HG02884 (cell line): Measurements from ENCODE around the gene GNG11.
A peak's percentile ranks its signal among the peaks of the same experiment; 100 is the strongest.
"Not testable (repeated sequence)": the region's sequence is repeated elsewhere in the genome, so short reads cannot be mapped to it uniquely, and the experiment has no call there.

Experiments used
- ATAC-seq: cut with Tn5 transposase; IDR thresholded peaks from one replicate; pipeline ENCODE4 v1.9.1; 2021; ENCODE audit warnings: mild to moderate bottlenecking, moderate library complexity; ENCODE audit not compliant: unreplicated experiment

The GNG11 gene

DNA sequence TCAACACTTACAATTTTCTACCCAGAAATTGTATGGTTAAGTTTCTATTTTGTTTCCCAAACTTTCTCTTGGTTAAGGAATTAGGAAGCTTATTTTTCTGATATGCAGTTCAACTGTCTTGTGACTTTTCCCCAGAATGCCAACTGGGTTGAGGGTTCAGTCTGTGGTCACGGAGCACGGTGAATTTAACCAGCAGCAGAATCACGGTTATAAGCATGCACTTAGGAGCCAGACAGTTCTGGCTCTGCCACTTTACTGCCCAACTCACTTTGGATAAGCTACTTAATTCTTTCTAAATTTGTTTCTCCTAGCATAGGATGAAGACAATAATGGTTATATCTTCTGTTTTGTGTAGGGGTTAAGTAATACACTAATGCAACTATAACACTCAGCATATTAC is 10.3 kb upstream of the GNG11 start:
- not testable (repeated sequence) for ATAC-seq

GRCh38 chr7:93911661-93912060 is 9.9 kb upstream of the GNG11 start:
- ATAC-seq, result peak; percentile 47

DNA sequence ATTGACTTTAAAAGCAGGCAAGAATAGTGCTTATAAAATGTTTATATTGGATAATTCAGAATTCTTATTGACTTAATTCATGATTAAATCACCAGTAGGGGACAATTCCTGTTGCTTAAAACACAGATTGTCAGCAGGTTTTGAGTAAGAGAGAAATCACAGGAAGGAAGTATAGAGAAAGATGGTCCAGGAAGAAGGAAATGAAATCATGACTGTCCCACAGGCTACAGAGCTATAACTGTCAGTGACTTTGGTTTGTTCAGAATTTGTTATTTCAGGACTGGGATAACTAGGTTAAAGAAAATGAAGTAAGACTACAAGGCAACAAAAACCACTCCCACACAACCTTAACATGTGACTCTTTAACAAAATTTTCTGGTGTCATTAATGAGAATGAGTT is 8.3 kb upstream of the GNG11 start:
- ATAC-seq, result no peak

DNA sequence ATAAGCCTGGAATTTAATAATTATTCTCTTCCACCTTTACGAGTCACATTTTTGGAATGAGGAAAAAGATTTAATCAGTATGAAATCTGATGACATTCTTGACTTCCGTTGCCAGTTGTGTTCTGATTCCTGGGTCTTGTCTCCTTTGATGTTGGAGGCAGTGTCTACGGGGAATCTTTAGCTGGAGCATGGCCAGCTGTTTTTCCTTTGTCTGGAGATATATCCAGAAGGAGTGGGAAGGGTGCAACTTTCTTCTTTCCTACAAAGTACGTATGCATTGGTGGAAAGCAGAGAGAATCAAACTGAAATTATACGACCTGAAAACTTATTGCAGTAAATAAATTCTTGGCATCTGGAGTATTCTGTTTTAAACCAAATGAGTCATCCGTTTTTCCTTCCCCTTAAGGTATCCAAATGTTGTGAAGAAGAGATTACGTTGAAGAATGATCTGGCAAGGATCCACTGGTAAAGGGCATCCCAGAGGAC is 6.9 kb upstream of the GNG11 start:
- no peak for ATAC-seq

GRCh38 chr7:93915206-93915842 is 6.2 kb upstream of the GNG11 start:
- not testable (repeated sequence) for ATAC-seq

DNA sequence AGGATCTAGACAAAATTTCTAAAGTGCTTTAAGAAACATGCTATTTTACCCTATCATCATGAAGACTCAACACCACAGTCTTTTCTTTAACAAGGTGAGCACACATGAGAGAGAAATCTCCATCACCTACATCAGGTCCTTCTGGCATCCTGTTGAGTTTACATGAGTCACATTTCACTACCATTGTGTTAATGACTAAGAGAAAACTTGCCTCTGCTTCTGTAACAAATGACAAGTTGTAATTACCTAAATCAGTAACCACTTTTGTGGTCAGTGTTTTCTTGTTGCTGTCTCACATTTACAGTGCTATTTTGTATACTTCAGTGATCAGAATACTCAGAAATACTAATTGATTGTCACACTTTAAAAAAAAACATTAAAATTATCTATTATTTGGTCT is 5.6 kb upstream of the GNG11 start:
- peak; percentile 63 for ATAC-seq

DNA sequence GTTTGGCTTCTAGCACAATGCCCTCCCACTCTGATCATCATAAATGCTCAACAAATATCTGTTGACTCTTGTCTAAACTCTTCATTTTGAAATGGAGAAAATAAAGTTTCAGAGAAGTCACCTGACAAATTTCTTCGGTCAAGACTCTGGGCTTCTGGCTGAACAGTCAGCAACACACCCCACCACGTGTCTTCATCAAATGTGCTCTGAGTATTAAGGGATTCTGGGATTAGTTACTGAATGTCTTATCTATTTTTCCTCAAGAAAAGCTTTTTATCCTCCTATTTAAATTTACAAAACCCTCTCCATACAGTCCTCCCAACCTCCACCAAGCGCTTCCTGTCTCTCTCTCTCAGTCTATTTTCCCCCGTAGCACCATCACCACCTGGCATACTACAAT is 5.2 kb upstream of the GNG11 start:
- ATAC-seq, result peak; percentile 8

- no peak for ATAC-seq
Measured at GRCh38 chr7:93920496-93921182, 896 bp upstream of the GNG11 start.

GRCh38 chr7:93921186-93921585 is 349 bp upstream of the GNG11 start:
- no peak for ATAC-seq

GRCh38 chr7:93923296-93923695 is 1.8 kb downstream of the GNG11 start:
- ATAC-seq, result no peak

GRCh38 chr7:93923942-93924341 is 2.4 kb downstream of the GNG11 start:
- ATAC-seq, result no peak

DNA sequence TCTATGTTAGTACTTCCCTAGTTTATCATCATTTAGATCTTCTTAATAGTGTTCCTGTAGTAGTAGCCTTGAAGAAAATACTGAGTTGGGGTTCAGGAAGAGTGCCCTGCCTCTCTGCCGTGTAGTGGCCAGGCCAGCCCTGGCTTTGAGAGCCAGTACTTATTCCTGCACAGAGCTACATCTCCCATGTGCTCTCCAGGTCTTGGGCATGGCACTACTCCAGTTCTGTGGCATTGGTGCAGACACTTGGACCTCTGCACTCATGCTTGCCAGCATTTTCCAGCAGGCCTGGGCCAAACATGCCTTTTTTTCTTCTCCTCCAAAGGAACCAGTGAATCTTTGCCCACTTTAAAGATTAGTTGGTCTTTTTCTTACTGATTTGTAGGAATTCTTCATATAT is 5.3 kb downstream of the GNG11 start:
- no peak for ATAC-seq

DNA sequence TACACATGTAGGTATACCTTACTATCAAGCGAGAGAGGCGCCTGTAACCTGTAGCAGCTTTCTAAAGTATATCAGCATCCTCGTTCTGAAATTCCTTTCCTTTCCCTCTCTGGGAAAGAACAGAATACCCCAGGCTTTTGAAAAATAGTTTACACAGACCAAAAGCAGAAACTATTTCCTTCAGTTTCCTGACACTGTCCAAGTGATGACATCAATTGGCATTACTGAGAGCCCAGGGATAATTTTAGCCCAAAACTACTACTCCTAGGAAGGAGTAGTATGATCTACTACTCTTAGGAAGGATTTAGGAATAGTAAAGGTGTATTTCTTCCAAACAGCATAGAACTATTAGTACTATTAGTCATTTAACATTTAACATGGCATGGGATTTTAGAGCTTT is 6.0 kb downstream of the GNG11 start:
- no peak for ATAC-seq

GRCh38 chr7:93931655-93932054 is 10.1 kb downstream of the GNG11 start:
- no peak for ATAC-seq

DNA sequence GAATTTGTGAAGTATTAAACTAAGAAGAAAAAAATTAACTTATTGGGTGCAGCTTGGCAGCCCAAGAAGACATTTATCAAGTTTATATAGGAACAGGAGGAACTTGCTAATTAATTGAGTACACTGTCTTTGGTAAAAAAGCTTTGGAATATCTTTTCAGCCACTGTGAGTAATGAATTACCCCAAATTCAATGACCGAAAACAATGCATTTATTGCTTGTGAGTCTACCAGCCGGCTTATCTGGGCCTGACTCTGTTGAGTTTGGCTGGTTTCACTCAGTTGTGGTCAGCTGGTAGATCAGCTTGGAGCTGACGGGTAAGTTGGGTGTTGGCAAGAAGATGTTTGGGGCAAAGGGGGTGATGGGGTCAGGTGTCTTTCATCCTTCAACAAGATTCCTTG is 11.6 kb downstream of the GNG11 start:
- no peak for ATAC-seq

- ATAC-seq, result no peak
Measured at GRCh38 chr7:93935102-93935501, 13.6 kb downstream of the GNG11 start.

- no peak for ATAC-seq
Measured at GRCh38 chr7:93937818-93938217, 16.3 kb downstream of the GNG11 start.

GRCh38 chr7:93938293-93938692 is 16.8 kb downstream of the GNG11 start:
- no peak for ATAC-seq

GRCh38 chr7:93941945-93942344 is 20.4 kb downstream of the GNG11 start:
- no peak for ATAC-seq

GRCh38 chr7:93943816-93944540 is 22.4 kb downstream of the GNG11 start:
- no peak for ATAC-seq

DNA sequence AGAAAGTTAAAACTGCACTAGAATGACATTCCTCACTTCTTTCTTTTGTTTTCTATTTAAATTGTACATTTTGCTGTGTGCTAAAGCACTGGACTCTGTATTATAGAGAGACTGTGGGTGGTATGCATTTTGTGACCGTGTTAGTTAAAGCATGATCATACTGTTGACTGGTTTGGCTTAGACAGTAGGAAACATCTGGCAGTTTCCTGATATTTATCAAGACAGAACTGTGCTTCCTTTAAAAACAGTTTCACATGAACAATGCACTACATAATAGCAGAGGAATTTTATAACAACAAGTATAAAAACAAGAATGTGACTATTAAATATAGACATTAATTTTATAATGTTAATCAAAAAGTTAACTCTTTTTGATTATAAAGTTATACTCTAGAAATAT is 23.1 kb downstream of the GNG11 start:
- no peak for ATAC-seq

- ATAC-seq, result no peak
Measured at GRCh38 chr7:93945083-93945482, 23.5 kb downstream of the GNG11 start.
